ENCODE data around the gene PADI1.

Gene PADI1, protein sequence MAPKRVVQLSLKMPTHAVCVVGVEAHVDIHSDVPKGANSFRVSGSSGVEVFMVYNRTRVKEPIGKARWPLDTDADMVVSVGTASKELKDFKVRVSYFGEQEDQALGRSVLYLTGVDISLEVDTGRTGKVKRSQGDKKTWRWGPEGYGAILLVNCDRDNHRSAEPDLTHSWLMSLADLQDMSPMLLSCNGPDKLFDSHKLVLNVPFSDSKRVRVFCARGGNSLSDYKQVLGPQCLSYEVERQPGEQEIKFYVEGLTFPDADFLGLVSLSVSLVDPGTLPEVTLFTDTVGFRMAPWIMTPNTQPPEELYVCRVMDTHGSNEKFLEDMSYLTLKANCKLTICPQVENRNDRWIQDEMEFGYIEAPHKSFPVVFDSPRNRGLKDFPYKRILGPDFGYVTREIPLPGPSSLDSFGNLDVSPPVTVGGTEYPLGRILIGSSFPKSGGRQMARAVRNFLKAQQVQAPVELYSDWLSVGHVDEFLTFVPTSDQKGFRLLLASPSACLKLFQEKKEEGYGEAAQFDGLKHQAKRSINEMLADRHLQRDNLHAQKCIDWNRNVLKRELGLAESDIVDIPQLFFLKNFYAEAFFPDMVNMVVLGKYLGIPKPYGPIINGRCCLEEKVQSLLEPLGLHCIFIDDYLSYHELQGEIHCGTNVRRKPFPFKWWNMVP

DNA sequence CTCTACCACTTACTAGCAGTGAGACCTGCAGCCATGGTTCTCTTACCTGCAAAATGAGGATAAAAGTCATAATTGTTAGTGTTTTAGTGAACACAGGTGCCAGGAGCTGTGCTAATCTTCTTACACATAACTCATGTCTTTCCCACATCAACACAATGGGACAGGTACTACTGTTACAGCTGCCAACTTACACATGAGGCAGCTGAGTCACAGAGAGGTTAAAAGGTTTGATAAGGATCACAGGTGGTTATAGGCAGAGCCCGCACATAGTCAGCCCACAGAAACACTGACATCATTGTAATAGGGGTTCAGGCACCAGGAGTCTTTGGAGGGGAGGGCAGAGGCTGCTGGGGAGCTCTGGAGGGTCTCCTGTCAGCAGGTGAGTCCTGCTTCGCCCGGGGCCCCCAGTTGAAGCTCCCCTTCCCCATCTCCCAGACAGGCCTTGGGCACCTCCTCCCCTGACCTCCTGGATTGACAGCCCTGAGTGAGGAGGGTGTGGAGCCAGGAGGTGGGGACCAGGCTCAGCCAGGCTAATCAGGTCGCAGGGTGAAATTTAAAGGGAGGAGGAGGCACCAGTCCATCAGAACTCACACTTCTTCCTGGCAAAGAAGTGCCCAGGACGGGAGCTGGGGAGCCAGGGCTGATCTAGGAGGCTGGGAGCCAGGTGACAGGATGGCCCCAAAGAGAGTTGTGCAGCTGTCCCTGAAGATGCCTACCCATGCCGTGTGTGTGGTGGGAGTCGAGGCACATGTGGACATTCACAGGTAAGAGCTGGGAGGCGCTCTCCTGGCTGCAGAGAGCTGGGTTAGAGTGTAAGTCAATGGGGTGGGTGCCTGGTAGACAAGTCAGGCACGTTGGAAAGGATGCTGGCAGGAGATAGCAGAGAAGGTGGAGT is at the start of gene PADI1:
PADI1 (plus strand) TSS at position 583 of the 895 bp plus-strand sequence; CDS start at position 673, 90 bp downstream.
- DNase-seq, result no peak

- no peak for DNase-seq
These were observed 49.5 kb upstream of the PADI1 start for GRCh38 chr1:17155257-17155920.

GRCh38 chr1:17156108-17156507 is 48.8 kb upstream of the PADI1 start:
- no peak for DNase-seq

DNA sequence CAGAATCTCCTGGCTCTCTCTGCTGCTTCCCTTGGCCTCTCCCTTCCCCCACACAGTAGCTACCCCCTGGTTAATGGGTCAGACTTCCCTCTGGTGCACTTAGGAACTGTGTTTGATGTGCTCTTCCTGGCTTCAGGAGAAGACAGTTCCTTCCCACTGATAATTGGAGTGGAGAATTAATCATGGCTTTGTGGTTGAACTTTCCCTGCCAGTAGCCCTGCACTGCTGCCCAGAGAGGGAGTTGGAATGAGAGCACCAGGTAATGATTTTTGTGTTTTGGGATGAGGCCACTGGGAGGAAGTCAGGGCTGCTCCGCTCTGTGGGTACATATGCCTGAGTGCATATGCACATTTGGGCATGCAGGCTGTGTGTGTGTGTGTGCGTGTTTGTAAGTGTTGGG is 46.0 kb upstream of the PADI1 start:
- no peak for DNase-seq

DNA sequence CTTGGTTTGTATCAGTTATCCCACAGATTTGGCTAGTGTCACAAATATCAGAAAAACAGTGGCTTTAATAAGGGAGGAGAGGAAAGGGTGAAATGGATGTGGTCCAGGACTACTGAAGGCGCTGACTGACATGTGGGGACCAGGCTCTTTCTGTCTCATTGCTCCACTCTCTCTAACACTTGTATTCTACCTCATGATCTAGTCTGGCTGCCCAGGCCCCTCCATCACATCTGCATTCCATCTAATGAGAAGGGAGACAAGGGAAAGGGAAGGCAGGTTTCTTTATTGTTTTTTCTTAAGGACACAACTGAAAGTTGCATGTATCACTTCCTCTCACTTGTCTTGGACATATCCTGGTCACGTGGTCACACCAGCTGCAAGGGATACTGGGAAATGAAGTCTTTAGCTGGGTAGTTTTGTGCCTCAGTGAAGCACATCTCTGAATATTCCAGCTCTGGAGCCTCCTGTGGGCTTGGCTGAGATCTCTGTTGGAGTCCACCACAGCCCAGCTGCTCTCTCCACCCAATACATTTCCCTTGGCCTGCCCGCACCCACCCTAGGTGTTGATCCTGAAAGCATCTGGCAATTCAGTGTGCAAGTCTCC is 43.7 kb upstream of the PADI1 start:
- DNase-seq, result no peak

GRCh38 chr1:17161926-17162800 is 42.8 kb upstream of the PADI1 start:
- no peak for DNase-seq

- DNase-seq, result no peak
These were observed 42.0 kb upstream of the PADI1 start for GRCh38 chr1:17162941-17163340.

- no peak for DNase-seq
These were observed 41.6 kb upstream of the PADI1 start for GRCh38 chr1:17163371-17163770.

DNA sequence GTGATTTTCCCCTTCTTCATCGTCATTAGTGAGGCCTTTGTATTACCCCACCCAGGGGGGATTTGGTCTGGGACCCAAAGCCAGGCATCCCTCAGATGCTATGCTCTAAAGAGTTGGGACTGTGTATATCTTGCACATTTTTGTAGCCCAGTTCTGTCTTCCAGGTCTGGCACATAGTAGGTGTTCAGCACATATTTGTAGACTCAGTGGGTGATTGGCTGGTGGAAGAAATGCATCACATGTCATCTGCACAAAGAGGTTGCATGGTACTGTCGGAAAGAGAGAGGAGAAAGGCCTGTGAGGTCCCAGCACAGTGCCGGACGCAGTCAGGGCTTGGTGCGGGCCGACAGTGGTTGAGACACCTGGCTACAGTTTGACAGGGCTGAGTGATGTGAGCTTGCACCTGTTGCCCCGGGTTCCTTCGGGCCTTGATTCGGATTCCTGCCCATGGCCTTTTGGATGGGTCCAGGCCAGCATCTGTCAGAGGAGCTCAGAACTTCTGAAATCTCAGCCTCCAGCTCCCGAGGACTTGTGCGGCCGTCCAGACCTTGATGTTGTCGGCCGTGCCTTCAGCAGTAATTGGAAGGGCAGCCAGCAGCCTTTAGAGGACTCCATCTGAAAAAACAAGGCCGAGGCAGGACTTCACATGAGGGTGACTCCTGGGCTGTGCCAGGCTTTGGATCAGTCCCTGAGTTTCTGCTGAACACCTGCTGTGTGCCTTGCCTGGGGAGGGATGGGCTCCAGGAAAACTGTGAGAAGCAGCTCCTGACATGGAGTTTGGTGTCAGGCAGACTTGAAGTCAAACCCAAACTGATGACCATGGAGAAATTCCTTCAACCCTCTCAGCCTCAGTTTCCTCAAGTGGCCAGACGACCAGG is 40.9 kb upstream of the PADI1 start:
- no peak for DNase-seq

GRCh38 chr1:17165823-17166222 is 39.1 kb upstream of the PADI1 start:
- DNase-seq, result no peak

DNA sequence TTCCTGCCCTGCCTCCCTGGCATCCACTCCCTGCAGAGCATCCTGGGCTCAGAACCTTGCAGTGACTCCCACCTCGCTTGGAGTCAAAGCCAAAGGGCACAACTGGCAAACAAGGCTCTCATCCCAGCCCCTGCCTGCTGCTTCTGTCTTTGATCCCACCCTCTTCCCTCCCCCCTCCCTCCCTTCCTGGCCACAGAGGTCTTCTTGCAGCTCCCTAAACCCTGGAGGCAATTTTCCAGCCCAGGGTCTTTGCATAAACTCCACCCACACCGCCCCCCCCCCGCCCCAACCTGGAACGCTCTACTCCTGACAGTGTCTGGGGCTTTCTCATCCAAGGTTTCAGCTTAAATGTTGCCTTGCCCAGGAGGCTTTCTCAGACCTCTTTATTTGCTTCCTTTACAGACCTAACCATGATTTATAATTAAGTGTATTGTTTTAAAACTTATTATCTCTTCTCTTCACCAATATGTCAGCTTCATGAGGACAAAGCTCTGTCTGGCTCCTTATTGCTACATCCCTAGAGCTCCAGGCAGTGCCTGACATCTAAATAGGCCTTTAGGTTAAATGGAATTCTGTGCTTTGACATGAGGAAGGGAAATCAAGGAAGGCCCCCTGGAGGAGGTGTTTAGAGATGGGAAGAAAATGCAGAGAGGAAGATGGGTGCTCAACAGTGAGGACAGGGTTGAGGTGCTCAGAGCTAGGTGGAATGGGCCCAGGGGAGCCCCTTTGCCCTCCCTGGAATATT is 37.7 kb upstream of the PADI1 start:
- DNase-seq, result no peak

- no peak for DNase-seq
These were observed 37.2 kb upstream of the PADI1 start for GRCh38 chr1:17167786-17168090.

DNA sequence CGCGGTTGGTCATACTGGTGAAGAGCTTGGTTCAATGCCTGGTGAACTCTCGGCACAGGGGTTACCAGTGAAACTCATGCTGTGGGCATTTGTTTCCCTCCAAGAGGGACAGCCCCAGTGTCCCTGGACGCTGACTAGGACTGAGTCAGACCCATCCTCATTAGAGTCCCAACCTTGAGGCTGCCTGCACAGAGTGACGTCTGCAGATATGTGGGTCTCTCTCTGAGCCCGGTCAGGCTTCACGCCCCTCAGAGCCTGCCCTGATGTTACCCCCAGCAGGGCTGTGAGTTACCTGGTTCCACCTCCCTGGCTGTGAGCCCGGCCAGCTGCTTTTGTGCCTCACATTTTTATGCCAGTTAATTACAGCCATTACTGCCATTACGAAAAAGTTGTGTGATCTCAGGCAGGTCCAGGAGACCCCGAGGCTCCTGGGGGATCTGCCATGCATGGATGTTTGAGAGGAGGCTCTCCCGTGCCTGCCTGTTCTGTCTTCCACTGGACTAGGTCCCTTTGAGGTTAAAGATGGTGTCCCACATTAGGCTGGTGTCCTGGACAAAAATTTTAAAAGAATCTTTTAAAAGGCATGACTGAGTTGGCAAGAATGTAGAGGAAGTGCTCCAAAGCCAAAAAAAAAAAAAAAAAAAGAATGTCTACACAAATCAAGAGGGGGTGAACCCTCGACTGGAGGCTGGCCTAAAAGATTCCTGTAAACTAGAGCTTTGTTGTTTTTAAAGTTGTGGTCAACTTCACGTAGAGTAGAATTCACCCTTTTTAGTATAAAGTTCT is 36.6 kb upstream of the PADI1 start:
- no peak for DNase-seq

GRCh38 chr1:17170571-17170970 is 34.4 kb upstream of the PADI1 start:
- no peak for DNase-seq

- no peak for DNase-seq
These were observed 31.7 kb upstream of the PADI1 start for GRCh38 chr1:17173217-17173616.

DNA sequence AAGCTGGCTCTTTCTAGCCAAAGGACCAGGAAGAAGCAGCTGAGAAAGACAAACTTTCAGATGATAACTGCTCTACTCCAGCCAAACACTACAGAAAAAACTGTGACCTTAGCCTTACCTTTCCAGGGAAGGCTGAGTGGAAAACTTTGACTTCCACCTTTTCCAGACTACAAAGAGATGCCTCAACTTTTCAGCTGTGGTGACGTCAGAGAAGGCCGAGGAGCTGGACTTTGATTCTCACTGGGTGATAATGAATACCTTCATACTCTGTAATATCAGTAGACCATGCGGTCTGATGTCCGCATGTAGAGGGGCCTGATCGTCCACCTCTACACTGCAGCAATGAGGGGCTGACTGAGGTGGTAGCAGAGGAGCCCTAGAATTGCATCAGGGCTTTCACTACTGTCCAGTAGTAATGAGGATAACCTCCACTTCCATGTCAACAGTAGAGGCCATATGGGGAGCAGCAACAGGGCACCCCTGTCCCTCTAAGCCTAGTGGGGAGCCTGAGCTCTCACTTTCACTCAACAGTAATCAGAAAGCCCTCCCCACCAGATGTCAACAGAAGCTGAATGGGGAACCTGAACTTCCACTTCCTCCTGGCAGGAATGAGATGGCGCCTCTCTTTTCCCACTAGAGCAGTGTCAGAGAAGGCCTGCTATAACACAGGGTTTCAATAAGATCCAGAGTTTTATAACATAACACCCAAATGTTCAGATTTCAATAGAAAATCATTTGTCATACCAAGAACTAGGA is 28.4 kb upstream of the PADI1 start:
- DNase-seq, result no peak

DNA sequence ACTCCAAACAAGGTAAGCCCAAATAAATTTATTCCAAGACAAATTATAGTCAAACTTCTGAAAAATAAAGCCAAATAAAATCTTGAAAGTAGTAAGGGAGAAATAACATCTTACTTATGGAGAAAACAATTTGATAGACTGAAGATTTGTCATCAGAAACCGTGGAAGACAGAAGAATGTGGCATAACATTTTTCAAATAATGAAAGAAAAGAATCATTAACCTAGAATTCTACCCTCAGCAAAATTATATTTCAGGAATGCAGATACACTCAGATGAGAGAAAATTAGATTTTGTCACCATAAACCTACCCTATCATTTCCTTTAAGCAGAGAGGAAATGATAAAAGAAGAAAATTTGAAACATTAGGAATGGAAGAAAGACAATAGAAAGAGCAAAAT is 27.3 kb upstream of the PADI1 start:
- DNase-seq, result no peak

DNA sequence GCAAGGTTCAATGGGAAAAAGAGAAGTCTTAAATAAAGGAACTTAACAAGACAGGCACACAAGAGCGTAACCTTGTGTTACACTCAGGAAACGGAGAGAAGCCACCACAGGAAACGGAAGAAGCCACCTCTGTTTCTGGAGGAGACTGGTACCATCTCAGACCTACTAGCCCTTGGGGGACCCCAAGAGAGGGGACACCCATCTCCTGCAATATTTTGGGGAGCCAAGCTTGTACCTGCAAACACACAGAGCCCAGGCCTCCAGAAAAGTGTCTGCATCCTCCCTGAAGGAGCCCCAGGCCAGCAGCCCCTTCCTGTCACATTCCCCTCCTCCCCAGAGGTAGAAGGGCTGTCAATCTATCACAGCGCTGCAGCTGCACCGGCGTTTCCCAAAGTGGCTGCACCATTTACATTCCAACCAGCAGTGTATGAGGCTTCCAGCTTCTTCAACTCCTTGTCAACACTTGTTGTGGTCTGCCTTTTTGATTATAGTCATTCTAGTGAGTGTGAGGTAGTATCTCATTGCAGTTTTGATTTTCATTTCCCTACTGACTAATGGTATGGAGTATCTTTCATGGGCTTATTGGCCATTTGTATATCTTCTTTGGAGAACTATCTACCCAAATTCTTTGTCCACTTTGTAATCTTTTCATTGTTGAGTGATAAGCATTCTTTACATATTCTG is 23.0 kb upstream of the PADI1 start:
- DNase-seq, result no peak

Measured in stimulated activated CD4-positive, alpha-beta T cell treated with anti-CD3 and anti-CD28 coated beads, Interleukin-12 subunit alpha, Interleukin-12 subunit beta, amount 100 ng/mL, for 4 hours (primary cell).